B cell (primary cell): Measurements from ENCODE around the gene DYNC2H1. TPM values are rescaled to one million over a fixed set of nuclear protein-coding genes. Genes with fewer than 3 reads are reported as not detected.
A peak's percentile ranks its signal among the peaks of the same experiment; 100 is the strongest.

Experiments used
- ATAC-seq: fragments of 200-7000 bp; cut with Tn5 transposase; one replicate; pipeline ENCODE4 v1.10.0; 2021; ENCODE audit warnings: low read depth, mild to moderate bottlenecking, moderate number of reproducible peaks, moderate library complexity
- CTCF ChIA-PET: fragments of 350-600 bp; sonication (Branson Sonifier 250); formaldehyde crosslinking; loops from one replicate; lab custom pipeline; 2021; ENCODE audit warnings: antibody characterized with exemption, inconsistent platforms; lab: Charles Lee
- POLR2A ChIA-PET: fragments of 350-600 bp; sonication (Branson Sonifier 250); formaldehyde crosslinking; loops from one replicate; lab custom pipeline; 2021; ENCODE audit warnings: antibody characterized with exemption; lab: Charles Lee
- DNase-seq: peaks from one replicate; pipeline ENCODE4 v3.0.0; 2013
- H2AFZ ChIP-seq: 2 replicates; pipeline ENCODE4 v1.6.1; 2012; ENCODE audit warnings: mild to moderate bottlenecking, low read depth, low read length; ENCODE audit not compliant: insufficient read depth, poor library complexity, severe bottlenecking
- H3K27ac ChIP-seq, 2 donors: 1 replicate in 1 of 2; 2 replicates in 1 of 2; pipeline ENCODE4 v1.5.1; 2012 to 2013; ENCODE audit warnings: low read length in 2 of 2, mild to moderate bottlenecking in 2 of 2, moderate library complexity in 1 of 2
- H3K27me3 ChIP-seq, 4 experiments: fragments of 200-600 bp in 1 of 4; sonication (generic) in 1 of 4; replicated peaks in 1 of 4; 1 replicate in 2 of 4; 2 replicates in 2 of 4; pipeline versions ENCODE4 v1.6.1 to v1.7.0; 2013 to 2016; ENCODE audit warnings: low read length in 3 of 4, mild to moderate bottlenecking in 2 of 4, mixed read lengths in 1 of 4, moderate library complexity in 1 of 4; ENCODE audit not compliant: insufficient read depth in 4 of 4, control insufficient read depth in 3 of 4; ENCODE audit errors: control extremely low read depth in 1 of 4
- H3K36me3 ChIP-seq, 2 experiments: replicated peaks in 1 of 2; 1 replicate in 1 of 2; 2 replicates in 1 of 2; pipeline versions ENCODE4 v1.6.1 to v1.7.1; 2013; ENCODE audit warnings: low read length in 1 of 2; ENCODE audit not compliant: insufficient read depth in 2 of 2, control insufficient read depth in 1 of 2; ENCODE audit errors: control extremely low read depth in 1 of 2, extremely low read depth in 1 of 2
- H3K4me1 ChIP-seq, 2 donors: fragments of 200-600 bp in 1 of 2; sonication (generic) in 1 of 2; 1 replicate in 1 of 2; 2 replicates in 1 of 2; pipeline versions ENCODE4 v1.5.1 to v1.6.1; 2013 to 2017; ENCODE audit warnings: low read length in 2 of 2; ENCODE audit not compliant: control insufficient read depth in 2 of 2, insufficient read depth in 2 of 2
- H3K4me2 ChIP-seq: replicated peaks from 2 replicates; pipeline ENCODE3; 2012; ENCODE audit warnings: mild to moderate bottlenecking, low read depth, low read length; ENCODE audit not compliant: poor library complexity, severe bottlenecking
- H3K4me3 ChIP-seq, 5 experiments: fragments of 200-600 bp in 1 of 5; sonication (generic) in 1 of 5; 1 replicate in 3 of 5; 2 replicates in 2 of 5; pipeline versions ENCODE4 v1.5.1 to v1.7.0; 2011 to 2016; ENCODE audit warnings: low read length in 4 of 5, mild to moderate bottlenecking in 4 of 5, low read depth in 2 of 5, control low read depth in 1 of 5, moderate library complexity in 1 of 5; ENCODE audit not compliant: insufficient read depth in 1 of 5; ENCODE audit errors: control extremely low read depth in 1 of 5, extremely low read depth in 1 of 5
- H3K79me2 ChIP-seq: fragments of 200-600 bp; sonication (generic); one replicate; pipeline ENCODE4 v1.6.0; 2016; ENCODE audit warnings: low read length; ENCODE audit not compliant: control insufficient read depth, insufficient read depth
- H3K9ac ChIP-seq: fragments of 200-600 bp; sonication (generic); 2 replicates; pipeline ENCODE4 v1.6.1; 2017; ENCODE audit warnings: mild to moderate bottlenecking, low read length, moderate library complexity
- H3K9me3 ChIP-seq, 3 donors: one replicate each; pipeline versions ENCODE4 v1.6.1 to v1.7.1; 2013; ENCODE audit warnings: low read length in 2 of 3; ENCODE audit not compliant: control insufficient read depth in 2 of 3, insufficient read depth in 1 of 3; ENCODE audit errors: control extremely low read depth in 1 of 3
- H4K20me1 ChIP-seq: 2 replicates; pipeline ENCODE4 v1.6.0; 2012; ENCODE audit warnings: mild to moderate bottlenecking, low read length; ENCODE audit not compliant: insufficient read depth, control insufficient read depth, poor library complexity, severe bottlenecking
- H3K27ac Mint-ChIP-seq: one replicate; pipeline ENCODE4 v1.8.0; 2021; ENCODE audit warnings: mixed read lengths
- H3K27me3 Mint-ChIP-seq: one replicate; pipeline ENCODE4 v1.8.0; 2021; ENCODE audit warnings: mixed read lengths
- H3K4me1 Mint-ChIP-seq: one replicate; pipeline ENCODE4 v1.8.0; 2021; ENCODE audit warnings: mixed read lengths
- H3K4me3 Mint-ChIP-seq: one replicate; pipeline ENCODE4 v1.8.0; 2021; ENCODE audit warnings: mixed read lengths
- H3K9me3 Mint-ChIP-seq: one replicate; pipeline ENCODE4 v1.8.0; 2022; ENCODE audit warnings: mixed read lengths; ENCODE audit not compliant: insufficient read depth
- EZH2 ChIP-seq: IDR thresholded peaks from 2 replicates; pipeline ENCODE4 v1.6.1; 2012; ENCODE audit warnings: borderline replicate concordance, low read depth, mild to moderate bottlenecking, moderate library complexity, low read length; ENCODE audit not compliant: insufficient read depth, poor library complexity, severe bottlenecking
- WGBS: methylation state at CpG from one replicate; pipeline ENCODE4 v1.1.5; 2013; ENCODE audit warnings: missing lambda C conversion rate; ENCODE audit not compliant: insufficient coverage; 5-methylcytosine and 5-hydroxymethylcytosine counted together
- intact Hi-C: fragments of 100-400 bp; cut with micrococcal nuclease; formaldehyde crosslinking; loops from one replicate; pipeline ENCODE4 v1.10.0; 2022
- polyA plus RNA-seq: library from polyadenylated mRNA; depleted of rRNA; stranded (reverse); fragments of >200 nt; gene quantifications from 2 replicates; pipeline ENCODE4 v1.2.3, GENCODE V29; 2012
- total RNA-seq, 2 donors: library from RNA; stranded (reverse); fragments of 120-200 nt in 1 of 2; gene quantifications; 1 replicate in 1 of 2; 2 replicates in 1 of 2; pipeline versions ENCODE4 v1.2.3 to v1.2.4, GENCODE V29; 2013 to 2022
- TF ChIP-seq, protein P1 (sequence below): fragments of 200-600 bp; IDR thresholded peaks from one replicate; pipeline ENCODE4 v1.8.0; 2022; ENCODE audit warnings: antibody characterized with exemption, mild to moderate bottlenecking

DYNC2H1 gene
- total and polyA plus RNA-seq, 2 donors (not counting 1 experiment from before 2014, with no cell fraction given), result 0.92 to 7.8 TPM

DNA sequence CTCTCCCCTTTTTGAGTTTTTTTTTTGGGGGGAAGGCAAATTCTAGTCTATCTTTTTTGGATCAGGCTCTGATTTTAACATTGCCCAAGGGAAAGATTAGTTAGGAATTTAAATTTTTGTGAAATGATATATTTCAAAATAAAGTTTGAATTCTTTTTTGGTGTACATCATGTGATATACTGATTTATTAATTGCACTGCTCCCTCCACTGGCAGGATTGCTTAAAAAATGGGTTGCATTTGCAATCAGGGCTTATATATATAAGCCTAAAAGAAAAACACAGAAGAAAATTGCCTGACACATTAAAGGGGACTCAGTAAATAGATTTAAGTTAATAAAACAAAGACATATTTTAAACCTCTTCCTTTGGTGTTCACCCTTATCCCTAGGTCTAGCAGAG is 1.2 kb downstream of the DYNC2H1 start:
- TF ChIP-seq EZH2, result no peak
- TF ChIP-seq, protein P1, sequence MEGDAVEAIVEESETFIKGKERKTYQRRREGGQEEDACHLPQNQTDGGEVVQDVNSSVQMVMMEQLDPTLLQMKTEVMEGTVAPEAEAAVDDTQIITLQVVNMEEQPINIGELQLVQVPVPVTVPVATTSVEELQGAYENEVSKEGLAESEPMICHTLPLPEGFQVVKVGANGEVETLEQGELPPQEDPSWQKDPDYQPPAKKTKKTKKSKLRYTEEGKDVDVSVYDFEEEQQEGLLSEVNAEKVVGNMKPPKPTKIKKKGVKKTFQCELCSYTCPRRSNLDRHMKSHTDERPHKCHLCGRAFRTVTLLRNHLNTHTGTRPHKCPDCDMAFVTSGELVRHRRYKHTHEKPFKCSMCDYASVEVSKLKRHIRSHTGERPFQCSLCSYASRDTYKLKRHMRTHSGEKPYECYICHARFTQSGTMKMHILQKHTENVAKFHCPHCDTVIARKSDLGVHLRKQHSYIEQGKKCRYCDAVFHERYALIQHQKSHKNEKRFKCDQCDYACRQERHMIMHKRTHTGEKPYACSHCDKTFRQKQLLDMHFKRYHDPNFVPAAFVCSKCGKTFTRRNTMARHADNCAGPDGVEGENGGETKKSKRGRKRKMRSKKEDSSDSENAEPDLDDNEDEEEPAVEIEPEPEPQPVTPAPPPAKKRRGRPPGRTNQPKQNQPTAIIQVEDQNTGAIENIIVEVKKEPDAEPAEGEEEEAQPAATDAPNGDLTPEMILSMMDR, result no peak
- Histone ChIP-seq H4K20me1 (no peaks in the 10 kb centered on the region), H3K36me3 (no peaks in the 10 kb centered on the region), H3K4me1 (peaks cover 12 to 17% of the 10 kb centered on the region in 2 donors), H3K9me3 (no peaks in the 10 kb centered on the region), H3K9ac (no peak overlapping the region), H3K4me3 (peak overlapping the region in 1 of 5 experiments; percentile 83), H3K79me2 (no peaks in the 10 kb centered on the region), H3K27ac (no peak overlapping the region), H3K4me2 (peak overlapping the region; percentile 79), H3K27me3 (no peaks in the 10 kb centered on the region), H2AFZ (peak overlapping the region; percentile 91)
- POLR2A ChIA-PET, result no interaction called here
- intact Hi-C loops, result no loop called here
- no peaks in the 10 kb centered on the region for H3K9me3 Mint-ChIP-seq
- ATAC-seq (no peak), DNase-seq (no peak)
- no peak overlapping the region for H3K4me3 Mint-ChIP-seq
- CTCF ChIA-PET, result interaction anchor here (1.4 to 2.7 kb wide), 2 partner anchors 19 to 74 kb away, joined by 4 to 25 read pairs; partner anchors contain the start of gene DCUN1D5
- H3K27me3 Mint-ChIP-seq, result no peaks in the 10 kb centered on the region
- H3K4me1 Mint-ChIP-seq, result peaks cover 14% of the 10 kb centered on the region
- H3K27ac Mint-ChIP-seq, result no peak overlapping the region

DNA sequence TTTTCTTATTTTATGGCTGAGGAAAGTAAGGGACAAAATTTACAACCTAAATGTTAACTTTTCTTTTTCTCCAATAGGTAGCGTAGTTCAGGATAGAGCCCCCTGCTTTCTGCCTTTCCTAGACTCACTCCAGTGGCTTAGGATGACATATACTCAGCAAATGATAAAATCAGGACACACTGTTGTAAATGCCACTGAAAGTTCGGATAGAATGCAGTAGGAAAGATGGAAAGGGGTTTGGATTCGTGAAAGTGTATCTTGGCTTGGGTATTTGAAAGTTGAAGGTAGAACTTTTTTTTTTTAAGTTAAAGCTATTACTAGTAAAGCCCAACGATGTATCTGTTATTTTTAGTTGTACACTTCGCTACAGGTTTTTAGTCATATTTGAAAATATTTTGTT is 2.2 kb downstream of the DYNC2H1 start:
- H3K79me2 ChIP-seq, result no peaks in the 10 kb centered on the region
- H3K9me3 ChIP-seq, result no peaks in the 10 kb centered on the region
- H3K27ac ChIP-seq, result no peak overlapping the region
- Mint-ChIP-seq H3K27me3 (no peaks in the 10 kb centered on the region), H3K27ac (no peak overlapping the region), H3K4me3 (no peak overlapping the region), H3K4me1 (peaks cover 14% of the 10 kb centered on the region), H3K9me3 (no peaks in the 10 kb centered on the region)
- ChIA-PET POLR2A (interaction anchor here (0.6 kb wide), 1 partner anchor 20 kb away, joined by 3 read pairs; no protein-coding TSS in a partner anchor), CTCF (no interaction called here)
- no peaks in the 10 kb centered on the region for H3K27me3 ChIP-seq
- 95% methylated on average over 5 of the region's 5 CpGs for WGBS
- DNase-seq, result no peak
- no peak for ATAC-seq
- no peak overlapping the region for H3K9ac ChIP-seq
- H4K20me1 ChIP-seq, result no peaks in the 10 kb centered on the region
- H3K36me3 ChIP-seq, result no peaks in the 10 kb centered on the region
- no peak overlapping the region for H2AFZ ChIP-seq
- peaks cover 12 to 17% of the 10 kb centered on the region in 2 donors for H3K4me1 ChIP-seq
- H3K4me2 ChIP-seq, result no peak overlapping the region
- TF ChIP-seq, protein P1, result no peak
- no peak for TF ChIP-seq EZH2
- intact Hi-C loops, result no loop called here
- H3K4me3 ChIP-seq, result no peak overlapping the region
